ENCODE results near the gene ICAM3.

Gene ICAM3

GRCh38 chr19:10317857-10318462 lies 21.5 kb downstream of the ICAM3 start:
- no peak for DNase-seq

- no peak for DNase-seq
Observed at GRCh38 chr19:10317045-10317856, 22.2 kb downstream of the ICAM3 start.

- DNase-seq = no peak
Observed at GRCh38 chr19:10316229-10317044, 23.0 kb downstream of the ICAM3 start.

- DNase-seq = peak; percentile 93
Observed at GRCh38 chr19:10315335-10316214, 23.8 kb downstream of the ICAM3 start, which contains the start of gene FDX2. Gene FDX2 (minus strand): TSS chr19:10316015. CDS start chr19:10315996, 19 bp downstream.

- no peak for DNase-seq
Observed at GRCh38 chr19:10309423-10309822, 30.0 kb downstream of the ICAM3 start, which contains the start of gene ZGLP1. Gene ZGLP1 (minus strand): TSS chr19:10309815.

GRCh38 chr19:10306327-10306726 lies 33.1 kb downstream of the ICAM3 start:
- no peak for DNase-seq

GRCh38 chr19:10305139-10305806 lies 34.2 kb downstream of the ICAM3 start:
- no peak for DNase-seq

- DNase-seq = no peak
Observed at GRCh38 chr19:10299545-10300458, 39.6 kb downstream of the ICAM3 start.

- DNase-seq = no peak
Observed at GRCh38 chr19:10295847-10296591, 43.4 kb downstream of the ICAM3 start.

GRCh38 chr19:10295305-10295846 lies 44.0 kb downstream of the ICAM3 start:
- peak; percentile 57 for DNase-seq

- no peak for DNase-seq
Observed at GRCh38 chr19:10294368-10294697, 45.1 kb downstream of the ICAM3 start.

GRCh38 chr19:10293637-10294367 lies 45.6 kb downstream of the ICAM3 start:
- no peak for DNase-seq

GRCh38 chr19:10292789-10293636 lies 46.4 kb downstream of the ICAM3 start:
- no peak for DNase-seq

GRCh38 chr19:10292206-10292788 lies 47.1 kb downstream of the ICAM3 start:
- DNase-seq = peak; percentile 63

GRCh38 chr19:10291554-10292205 lies 47.7 kb downstream of the ICAM3 start:
- no peak for DNase-seq

GRCh38 chr19:10290876-10291553 lies 48.4 kb downstream of the ICAM3 start:
- DNase-seq = peak; percentile 55
